CD8-positive, alpha-beta memory T cell (primary cell): ENCODE results near the gene CTH. TPM values are rescaled to one million over a fixed set of nuclear protein-coding genes. Genes with fewer than 3 reads are reported as not detected.
"Not testable (repeated sequence)": the region's sequence is repeated elsewhere in the genome, so short reads cannot be mapped to it uniquely, and the experiment has no call there.

Experiments
- CTCF ChIA-PET: fragments of 350-600 bp; sonication (Branson Sonifier 250); formaldehyde crosslinking; loops from one replicate; lab custom pipeline; 2021; ENCODE audit warnings: antibody characterized with exemption; lab: Charles Lee
- POLR2A ChIA-PET: fragments of 350-600 bp; sonication (Branson Sonifier 250); formaldehyde crosslinking; loops from one replicate; lab custom pipeline; 2021; ENCODE audit warnings: antibody characterized with exemption; lab: Charles Lee
- DNase-seq, 5 donors: peaks; one replicate each; pipeline versions ENCODE4 v3.0.0 to v3.0.0-alpha.2; 2020 to 2022; ENCODE audit warnings: mixed read lengths in 1 of 5
- H3K27ac ChIP-seq: one replicate; pipeline ENCODE4 v1.7.0; 2013; ENCODE audit warnings: low read depth, mild to moderate bottlenecking, low read length, moderate library complexity
- H3K27me3 ChIP-seq: 2 replicates; pipeline ENCODE4 v1.7.0; 2013; ENCODE audit warnings: low read length, mild to moderate bottlenecking; ENCODE audit not compliant: insufficient read depth, poor library complexity, severe bottlenecking
- H3K36me3 ChIP-seq: 2 replicates; pipeline ENCODE4 v1.7.0; 2013; ENCODE audit warnings: mild to moderate bottlenecking, low read length, moderate library complexity; ENCODE audit not compliant: insufficient read depth
- H3K4me1 ChIP-seq: 2 replicates; pipeline ENCODE4 v1.7.0; 2013; ENCODE audit warnings: mild to moderate bottlenecking, low read length, moderate library complexity; ENCODE audit not compliant: insufficient read depth
- H3K4me3 ChIP-seq: 2 replicates; pipeline ENCODE4 v1.7.0; 2013; ENCODE audit warnings: mild to moderate bottlenecking, low read length
- H3K9me3 ChIP-seq: 2 replicates; pipeline ENCODE4 v1.7.0; 2013; ENCODE audit warnings: mild to moderate bottlenecking, low read length
- H3K27ac Mint-ChIP-seq, 8 donors: one replicate each; pipeline ENCODE4 v1.8.0; 2020 to 2021; ENCODE audit warnings: mixed read lengths in 8 of 8, mild to moderate bottlenecking in 6 of 8, inconsistent platforms in 3 of 8, moderate library complexity in 3 of 8
- H3K27me3 Mint-ChIP-seq, 2 donors: one replicate each; pipeline ENCODE4 v1.8.0; 2020 to 2021; ENCODE audit warnings: mixed read lengths in 2 of 2, mild to moderate bottlenecking in 1 of 2, moderate library complexity in 1 of 2
- H3K36me3 Mint-ChIP-seq, 3 donors: one replicate each; pipeline ENCODE4 v1.8.0; 2020 to 2021; ENCODE audit warnings: mixed read lengths in 3 of 3, inconsistent platforms in 1 of 3, mild to moderate bottlenecking in 1 of 3
- H3K4me1 Mint-ChIP-seq, 3 donors: one replicate each; pipeline ENCODE4 v1.8.0; 2020 to 2021; ENCODE audit warnings: mixed read lengths in 3 of 3, inconsistent platforms in 1 of 3, mild to moderate bottlenecking in 1 of 3
- H3K4me3 Mint-ChIP-seq, 7 donors: one replicate each; pipeline ENCODE4 v1.8.0; 2020 to 2021; ENCODE audit warnings: mixed read lengths in 7 of 7, mild to moderate bottlenecking in 6 of 7, moderate library complexity in 4 of 7, inconsistent platforms in 2 of 7
- H3K9me3 Mint-ChIP-seq, 5 donors: one replicate each; pipeline ENCODE4 v1.8.0; 2020 to 2022; ENCODE audit warnings: mixed read lengths in 5 of 5, mild to moderate bottlenecking in 3 of 5, moderate library complexity in 2 of 5, inconsistent platforms in 1 of 5
- polyA plus RNA-seq: library from polyadenylated mRNA; unstranded; fragments of 300-500 nt; fragmentation: Illumina TruSeq; gene quantifications from one replicate; pipeline ENCODE4 v1.2.3, GENCODE V29; 2021
- total RNA-seq, 2 experiments: library from RNA; stranded (reverse); gene quantifications; one replicate each; pipeline ENCODE4 v1.2.3, GENCODE V29; 2021

The CTH gene
- total and polyA plus RNA-seq, 3 experiments from 2014 or later, result 2.5 to 9.5 (median 9.0) TPM

GRCh38 chr1:70449049-70449448, 38.0 kb downstream of the CTH start:
- ChIA-PET CTCF (no interaction called here), POLR2A (no interaction called here)
- Histone ChIP-seq H3K36me3 (no peaks in the 10 kb centered on the region), H3K9me3 (no peaks in the 10 kb centered on the region), H3K4me1 (no peaks in the 10 kb centered on the region), H3K27me3 (no peaks in the 10 kb centered on the region), H3K27ac (no peak overlapping the region), H3K4me3 (no peak overlapping the region)
- Mint-ChIP-seq H3K4me1 (no peaks in the 10 kb centered on the region), H3K27ac (no peak overlapping the region), H3K36me3 (no peaks in the 10 kb centered on the region), H3K27me3 (peaks cover 5 to 8% of the 10 kb centered on the region in 2 donors), H3K4me3 (no peak overlapping the region), H3K9me3 (no peaks in the 10 kb centered on the region)
- no peak for DNase-seq

- H3K4me1 Mint-ChIP-seq, H3K4me3 ChIP-seq, H3K4me1 ChIP-seq, H3K27ac ChIP-seq, DNase-seq, H3K27me3 ChIP-seq, H3K4me3 Mint-ChIP-seq, H3K36me3 ChIP-seq, H3K36me3 Mint-ChIP-seq, POLR2A ChIA-PET, H3K27ac Mint-ChIP-seq, H3K9me3 Mint-ChIP-seq, H3K9me3 ChIP-seq: not testable (repeated sequence)
- CTCF ChIA-PET, result interaction anchor here (0.6 to 1.1 kb wide), 2 partner anchors 21 to 35 kb away, joined by 3 read pairs; no protein-coding TSS in a partner anchor
- peaks cover 8 to 13% of the 10 kb centered on the region in 2 donors for H3K27me3 Mint-ChIP-seq
Measured at GRCh38 chr1:70452164-70452939, 41.3 kb downstream of the CTH start.

GRCh38 chr1:70455291-70455690, 44.2 kb downstream of the CTH start:
- Mint-ChIP-seq H3K27me3 (peaks cover 8 to 14% of the 10 kb centered on the region in 2 donors), H3K4me1 (no peaks in the 10 kb centered on the region), H3K9me3 (no peaks in the 10 kb centered on the region), H3K36me3 (no peaks in the 10 kb centered on the region), H3K27ac (no peak overlapping the region), H3K4me3 (no peak overlapping the region)
- POLR2A ChIA-PET, result no interaction called here
- CTCF ChIA-PET, result no interaction called here
- no peaks in the 10 kb centered on the region for H3K27me3 ChIP-seq
- H3K4me1 ChIP-seq, result no peaks in the 10 kb centered on the region
- H3K4me3 ChIP-seq, result no peak overlapping the region
- no peaks in the 10 kb centered on the region for H3K9me3 ChIP-seq
- H3K36me3 ChIP-seq, result no peaks in the 10 kb centered on the region
- no peak overlapping the region for H3K27ac ChIP-seq
- no peak for DNase-seq

- ChIA-PET POLR2A (no interaction called here), CTCF (no interaction called here)
- H3K27me3 Mint-ChIP-seq, result peaks cover 3 to 8% of the 10 kb centered on the region in 2 donors
- Histone ChIP-seq H3K27me3 (no peaks in the 10 kb centered on the region), H3K4me1 (no peaks in the 10 kb centered on the region), H3K9me3 (no peaks in the 10 kb centered on the region), H3K36me3 (no peaks in the 10 kb centered on the region), H3K27ac (no peak overlapping the region), H3K4me3 (no peak overlapping the region)
- no peaks in the 10 kb centered on the region for H3K4me1 Mint-ChIP-seq
- H3K4me3 Mint-ChIP-seq, result no peak overlapping the region
- H3K9me3 Mint-ChIP-seq, result no peaks in the 10 kb centered on the region
- H3K27ac Mint-ChIP-seq, result no peak overlapping the region
- H3K36me3 Mint-ChIP-seq, result peaks cover 0 to 4% (median 0%) of the 10 kb centered on the region in 3 donors
- DNase-seq, result no peak
Measured at GRCh38 chr1:70458131-70458530, 47.1 kb downstream of the CTH start.

- H3K4me3 Mint-ChIP-seq, result no peak overlapping the region
- Histone ChIP-seq H3K27ac (no peak overlapping the region), H3K9me3 (no peaks in the 10 kb centered on the region), H3K27me3 (no peaks in the 10 kb centered on the region), H3K4me1 (no peaks in the 10 kb centered on the region), H3K4me3 (no peak overlapping the region), H3K36me3 (no peaks in the 10 kb centered on the region)
- POLR2A ChIA-PET, result no interaction called here
- peaks cover 8% of the 10 kb centered on the region in 2 donors for H3K27me3 Mint-ChIP-seq
- H3K27ac Mint-ChIP-seq, result no peak overlapping the region
- no peak for DNase-seq
- no peaks in the 10 kb centered on the region for H3K9me3 Mint-ChIP-seq
- H3K36me3 Mint-ChIP-seq, result peaks cover 0 to 7% (median 0%) of the 10 kb centered on the region in 3 donors
- CTCF ChIA-PET, result no interaction called here
- no peaks in the 10 kb centered on the region for H3K4me1 Mint-ChIP-seq
Measured at GRCh38 chr1:70459496-70460225, 48.6 kb downstream of the CTH start.

- H3K27me3 ChIP-seq, H3K4me3 Mint-ChIP-seq, DNase-seq, H3K36me3 ChIP-seq, H3K27ac Mint-ChIP-seq, H3K36me3 Mint-ChIP-seq, H3K4me3 ChIP-seq, H3K27ac ChIP-seq, CTCF ChIA-PET, H3K4me1 Mint-ChIP-seq, POLR2A ChIA-PET, H3K4me1 ChIP-seq, H3K9me3 Mint-ChIP-seq, H3K9me3 ChIP-seq: not testable (repeated sequence)
- peaks cover 3 to 15% of the 10 kb centered on the region in 2 donors for H3K27me3 Mint-ChIP-seq
Measured at GRCh38 chr1:70460740-70461713, 50.0 kb downstream of the CTH start.

- no peaks in the 10 kb centered on the region for H3K27me3 ChIP-seq
- no peaks in the 10 kb centered on the region for H3K36me3 ChIP-seq
- CTCF ChIA-PET, result no interaction called here
- no peaks in the 10 kb centered on the region for H3K9me3 Mint-ChIP-seq
- no peak overlapping the region for H3K4me3 Mint-ChIP-seq
- no peaks in the 10 kb centered on the region for H3K9me3 ChIP-seq
- H3K27ac ChIP-seq, result no peak overlapping the region
- H3K4me1 Mint-ChIP-seq, result no peaks in the 10 kb centered on the region
- POLR2A ChIA-PET, result no interaction called here
- H3K27ac Mint-ChIP-seq, result no peak overlapping the region
- DNase-seq, result no peak
- no peaks in the 10 kb centered on the region for H3K4me1 ChIP-seq
- H3K36me3 Mint-ChIP-seq, result peaks cover 0 to 7% (median 0%) of the 10 kb centered on the region in 3 donors
- H3K27me3 Mint-ChIP-seq, result peaks cover 9 to 18% of the 10 kb centered on the region in 2 donors
- H3K4me3 ChIP-seq, result no peak overlapping the region
Measured at GRCh38 chr1:70462611-70463010, 51.5 kb downstream of the CTH start.
